ENCODE data around the gene CHMP1A.

Gene CHMP1A

DNA sequence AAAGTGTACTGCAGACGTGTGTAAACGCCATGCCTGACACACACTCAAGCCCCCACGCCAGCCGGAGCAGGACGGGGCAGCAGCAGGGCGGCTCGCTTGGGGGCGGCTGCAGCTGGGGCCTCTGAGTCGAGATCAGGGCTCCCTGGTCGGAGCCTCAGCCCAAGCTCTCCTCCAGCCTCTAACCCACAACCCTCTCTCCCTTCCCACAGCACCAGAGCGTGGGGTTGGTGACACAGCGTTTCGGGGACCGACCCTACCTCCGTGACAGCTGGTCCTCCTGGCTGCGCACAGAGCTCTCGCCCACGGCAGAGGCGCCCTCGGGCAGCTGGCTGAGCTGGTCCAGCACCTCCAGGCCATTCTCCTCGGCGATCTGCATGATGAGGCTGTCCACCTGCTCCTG lies 11.2 kb downstream of the CHMP1A start:
- H3K4me2 ChIP-seq = no peak overlapping the region
- TF ChIP-seq, protein P1, sequence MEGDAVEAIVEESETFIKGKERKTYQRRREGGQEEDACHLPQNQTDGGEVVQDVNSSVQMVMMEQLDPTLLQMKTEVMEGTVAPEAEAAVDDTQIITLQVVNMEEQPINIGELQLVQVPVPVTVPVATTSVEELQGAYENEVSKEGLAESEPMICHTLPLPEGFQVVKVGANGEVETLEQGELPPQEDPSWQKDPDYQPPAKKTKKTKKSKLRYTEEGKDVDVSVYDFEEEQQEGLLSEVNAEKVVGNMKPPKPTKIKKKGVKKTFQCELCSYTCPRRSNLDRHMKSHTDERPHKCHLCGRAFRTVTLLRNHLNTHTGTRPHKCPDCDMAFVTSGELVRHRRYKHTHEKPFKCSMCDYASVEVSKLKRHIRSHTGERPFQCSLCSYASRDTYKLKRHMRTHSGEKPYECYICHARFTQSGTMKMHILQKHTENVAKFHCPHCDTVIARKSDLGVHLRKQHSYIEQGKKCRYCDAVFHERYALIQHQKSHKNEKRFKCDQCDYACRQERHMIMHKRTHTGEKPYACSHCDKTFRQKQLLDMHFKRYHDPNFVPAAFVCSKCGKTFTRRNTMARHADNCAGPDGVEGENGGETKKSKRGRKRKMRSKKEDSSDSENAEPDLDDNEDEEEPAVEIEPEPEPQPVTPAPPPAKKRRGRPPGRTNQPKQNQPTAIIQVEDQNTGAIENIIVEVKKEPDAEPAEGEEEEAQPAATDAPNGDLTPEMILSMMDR (conservative IDR thresholded peaks at IDR 0.05; ENCODE audit: low read depth, low read length) = no peak
- H3K27ac ChIP-seq = no peak overlapping the region
- H3K9ac ChIP-seq = no peak overlapping the region
- H4K20me1 ChIP-seq (ENCODE audit: insufficient read depth) = no peaks in the 10 kb centered on the region
- no peak overlapping the region for H3K4me3 ChIP-seq (IDR thresholded peaks at IDR 0.05; ENCODE audit: insufficient read depth, low read depth, low read length)
- no peaks in the 10 kb centered on the region for H3K36me3 ChIP-seq (ENCODE audit: insufficient read depth)
- peaks cover 14% of the 10 kb centered on the region for H3K4me1 ChIP-seq (ENCODE audit: low read depth, poor library complexity, severe bottlenecking)
- H2AFZ ChIP-seq (ENCODE audit: low read depth) = no peak overlapping the region
- H3K27me3 ChIP-seq (ENCODE audit: insufficient read depth, low read depth) = 0 out of 2 replicates have a peak, but pooled peaks cover 3% of the 10 kb centered on the region
- no peaks in the 10 kb centered on the region for H3K79me2 ChIP-seq (ENCODE audit: insufficient read depth, low read depth)

DNA sequence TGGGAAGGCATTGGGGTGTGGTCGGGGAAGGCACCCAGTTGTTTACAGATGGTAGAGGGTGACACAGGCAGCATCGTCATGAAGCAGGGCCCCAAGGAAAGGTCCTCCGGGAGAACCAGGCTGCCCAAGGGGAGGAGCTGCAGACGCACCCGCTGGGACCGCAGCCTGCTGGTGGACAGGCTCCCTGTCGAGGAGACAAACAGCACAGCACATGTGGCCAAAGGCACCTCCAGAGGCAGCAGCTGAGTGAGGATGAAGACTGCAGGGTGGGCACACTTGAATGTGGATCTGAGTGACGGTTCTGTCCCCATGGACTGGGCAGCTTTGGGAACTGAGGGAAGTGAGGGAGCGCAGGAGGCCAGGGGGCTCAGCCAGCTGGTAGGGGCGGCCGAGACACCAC lies 12.4 kb downstream of the CHMP1A start:
- TF ChIP-seq, protein P1 (conservative IDR thresholded peaks at IDR 0.05; ENCODE audit: low read depth, low read length) = no peak
- Histone ChIP-seq H3K36me3 (ENCODE audit: insufficient read depth) (no peaks in the 10 kb centered on the region), H2AFZ (ENCODE audit: low read depth) (no peak overlapping the region), H4K20me1 (ENCODE audit: insufficient read depth) (no peaks in the 10 kb centered on the region), H3K4me1 (ENCODE audit: low read depth, poor library complexity, severe bottlenecking) (peaks cover 17% of the 10 kb centered on the region), H3K4me2 (no peak overlapping the region), H3K27ac (no peak overlapping the region), H3K9ac (no peak overlapping the region), H3K27me3 (ENCODE audit: insufficient read depth, low read depth) (peaks cover 9% of the 10 kb centered on the region), H3K4me3 (IDR thresholded peaks at IDR 0.05; ENCODE audit: insufficient read depth, low read depth, low read length) (no peak overlapping the region), H3K79me2 (ENCODE audit: insufficient read depth, low read depth) (no peaks in the 10 kb centered on the region)

DNA sequence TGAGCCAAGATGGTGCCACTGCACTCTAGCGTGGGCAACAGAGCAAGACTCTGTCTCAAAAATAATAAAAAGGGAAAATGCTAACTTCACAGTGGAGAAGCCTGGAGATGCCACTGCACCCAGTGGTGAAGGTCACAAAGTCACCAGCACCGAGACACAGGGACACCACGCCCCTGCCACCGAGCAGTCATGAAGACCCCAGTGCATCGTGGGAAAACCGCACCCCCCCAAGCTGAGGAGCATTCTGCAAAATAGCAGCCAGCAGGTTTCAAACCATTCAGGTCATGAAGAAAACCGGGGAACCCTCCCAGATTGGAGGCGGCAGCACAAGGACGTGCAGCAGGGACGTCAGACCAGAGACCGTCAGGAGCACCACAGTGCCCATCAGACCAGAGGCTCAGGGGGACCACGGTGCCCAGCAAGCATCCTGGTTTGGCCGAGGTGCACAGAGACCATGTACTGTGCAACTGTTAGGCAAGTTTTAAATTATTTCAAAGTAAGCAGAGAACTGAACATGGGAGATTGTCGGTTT lies 13.7 kb downstream of the CHMP1A start:
- H3K9ac ChIP-seq = no peak overlapping the region
- TF ChIP-seq, protein P1 (conservative IDR thresholded peaks at IDR 0.05; ENCODE audit: low read depth, low read length) = no peak
- H3K4me1 ChIP-seq (ENCODE audit: low read depth, poor library complexity, severe bottlenecking) = peaks cover 23% of the 10 kb centered on the region
- H4K20me1 ChIP-seq (ENCODE audit: insufficient read depth) = no peaks in the 10 kb centered on the region
- H2AFZ ChIP-seq (ENCODE audit: low read depth) = no peak overlapping the region
- H3K36me3 ChIP-seq (ENCODE audit: insufficient read depth) = no peaks in the 10 kb centered on the region
- no peak overlapping the region for H3K4me2 ChIP-seq
- H3K27me3 ChIP-seq (ENCODE audit: insufficient read depth, low read depth) = peaks cover 9% of the 10 kb centered on the region
- no peak overlapping the region for H3K4me3 ChIP-seq (IDR thresholded peaks at IDR 0.05; ENCODE audit: insufficient read depth, low read depth, low read length)
- no peak overlapping the region for H3K27ac ChIP-seq
- H3K79me2 ChIP-seq (ENCODE audit: insufficient read depth, low read depth) = no peaks in the 10 kb centered on the region

DNA sequence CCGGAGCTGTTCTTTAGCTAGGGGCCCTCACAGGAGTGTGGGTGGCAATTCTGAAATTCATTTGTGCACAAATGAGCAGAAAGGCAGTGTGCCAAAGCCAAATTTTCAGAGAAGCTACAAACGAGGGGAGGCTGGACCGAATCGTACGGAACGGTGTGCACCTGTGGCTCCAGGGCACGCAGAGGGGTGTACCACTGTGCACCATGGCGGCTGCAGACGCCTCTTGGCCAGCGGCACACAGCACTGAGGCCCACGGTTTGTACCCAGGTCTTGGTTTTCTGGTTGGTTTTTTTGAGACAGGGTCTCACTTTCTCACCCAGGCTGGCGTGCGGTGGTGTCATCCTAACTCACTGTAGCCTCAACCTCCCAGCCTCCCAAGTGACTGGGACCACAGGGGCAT lies 14.9 kb downstream of the CHMP1A start:
- Histone ChIP-seq H3K4me1 (ENCODE audit: low read depth, poor library complexity, severe bottlenecking) (peaks cover 23% of the 10 kb centered on the region), H3K27me3 (ENCODE audit: insufficient read depth, low read depth) (peaks cover 13% of the 10 kb centered on the region), H3K9ac (no peak overlapping the region), H3K36me3 (ENCODE audit: insufficient read depth) (no peaks in the 10 kb centered on the region), H3K27ac (no peak overlapping the region), H3K4me3 (IDR thresholded peaks at IDR 0.05; ENCODE audit: insufficient read depth, low read depth, low read length) (no peak overlapping the region), H3K79me2 (ENCODE audit: insufficient read depth, low read depth) (no peaks in the 10 kb centered on the region), H4K20me1 (ENCODE audit: insufficient read depth) (no peaks in the 10 kb centered on the region), H2AFZ (ENCODE audit: low read depth) (no peak overlapping the region), H3K4me2 (no peak overlapping the region)
- TF ChIP-seq, protein P1 (conservative IDR thresholded peaks at IDR 0.05; ENCODE audit: low read depth, low read length) = no peak
